Activated naive CD8-positive, alpha-beta T cell (primary cell): ENCODE measurements around the gene C22orf31.

Experiments used
- H3K27ac Mint-ChIP-seq: one replicate; pipeline ENCODE4 v1.8.0; 2021; ENCODE audit warnings: mixed read lengths
- H3K27me3 Mint-ChIP-seq: one replicate; pipeline ENCODE4 v1.8.0; 2021; ENCODE audit warnings: mixed read lengths
- H3K36me3 Mint-ChIP-seq: one replicate; pipeline ENCODE4 v1.8.0; 2021; ENCODE audit warnings: mixed read lengths
- H3K4me1 Mint-ChIP-seq: one replicate; pipeline ENCODE4 v1.8.0; 2021; ENCODE audit warnings: low read depth, mixed read lengths
- H3K4me3 Mint-ChIP-seq: one replicate; pipeline ENCODE4 v1.8.0; 2021; ENCODE audit warnings: mild to moderate bottlenecking, mixed read lengths
- H3K9me3 Mint-ChIP-seq: one replicate; pipeline ENCODE4 v1.8.0; 2021; ENCODE audit warnings: low read depth, mixed read lengths

C22orf31 gene

GRCh38 chr22:29011240-29012100 is 50.2 kb downstream of the C22orf31 start:
- Mint-ChIP-seq H3K9me3 (no peaks in the 10 kb centered on the region), H3K27ac (no peak overlapping the region), H3K4me1 (peaks cover 4% of the 10 kb centered on the region), H3K4me3 (no peak overlapping the region), H3K27me3 (peaks cover 24% of the 10 kb centered on the region), H3K36me3 (peaks cover 11% of the 10 kb centered on the region)

DNA sequence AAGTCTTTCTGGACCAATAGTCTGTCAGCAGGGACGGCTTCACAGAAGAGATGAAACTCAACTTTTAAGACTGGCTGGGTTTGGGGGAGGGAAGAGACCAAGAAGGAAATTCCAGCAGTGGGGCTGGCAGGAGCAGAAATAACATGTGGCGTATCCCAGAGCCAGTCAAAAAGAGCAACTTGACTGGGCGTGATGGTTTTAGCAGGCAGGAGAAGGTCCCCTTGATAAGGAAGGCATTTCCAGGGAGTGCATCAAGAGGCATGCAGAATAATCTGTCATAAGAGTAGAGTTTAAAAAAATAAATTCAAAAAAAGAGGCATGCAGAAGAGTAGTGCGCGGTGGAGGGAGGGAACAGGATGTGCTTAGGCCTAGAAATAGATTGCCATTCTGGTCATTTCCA is 52.5 kb downstream of the C22orf31 start:
- no peak overlapping the region for H3K4me3 Mint-ChIP-seq
- no peak overlapping the region for H3K27ac Mint-ChIP-seq
- peaks cover 27% of the 10 kb centered on the region for H3K27me3 Mint-ChIP-seq
- peaks cover 11% of the 10 kb centered on the region for H3K36me3 Mint-ChIP-seq
- H3K4me1 Mint-ChIP-seq = peaks cover 3% of the 10 kb centered on the region
- no peaks in the 10 kb centered on the region for H3K9me3 Mint-ChIP-seq
